Measurements from ENCODE around the gene PPP4R4. TPM values are rescaled to one million over a fixed set of nuclear protein-coding genes. Genes with fewer than 3 reads are reported as not detected.

Gene PPP4R4
- total RNA-seq, 1 experiment from 2014 or later, result 1.1 TPM

- Histone ChIP-seq H3K36me3 (ENCODE audit: control insufficient read depth, insufficient read depth, low read length) (no peaks in the 10 kb centered on the region), H3K4me1 (ENCODE audit: control insufficient read depth, insufficient read depth, low read length) (no peaks in the 10 kb centered on the region), H3K27me3 (ENCODE audit: control insufficient read depth, insufficient read depth, low read length) (no peaks in the 10 kb centered on the region), H3K27ac (ENCODE audit: low read length) (no peak overlapping the region), H3K9me3 (ENCODE audit: control insufficient read depth, insufficient read depth, low read depth, low read length) (no peaks in the 10 kb centered on the region), H3K4me3 (ENCODE audit: low read depth in 2 of 2, low read length in 2 of 2) (no peak overlapping the region)
- ChIA-PET POLR2A (no interaction called here), CTCF (no interaction called here)
- BruUV-seq (replicated peaks), result no TSS peak
- TF ChIP-seq POLR2AphosphoS5 (IDR thresholded peaks at IDR 0.05; ENCODE audit: low read depth, low read length) (no peak), REST (IDR thresholded peaks at IDR 0.05; ENCODE audit: insufficient read depth in 1 of 2, low read depth in 2 of 2, low read length in 1 of 2) (no peak)
- ATAC-seq (no peak), DNase-seq (ENCODE audit: low read depth, low spot score) (no peak)
- in situ Hi-C loops (cut with HindIII; ENCODE audit: low pct_unique_long_range_greater_than_20kb, low sequenced_read_pairs) (no loop called here), intact Hi-C loops (cut with micrococcal nuclease; ENCODE audit: unreplicated experiment) (no loop called here)
These were observed 21.9 kb downstream of the PPP4R4 start for GRCh38 chr14:94196057-94196456.

- in situ Hi-C loops (cut with HindIII; ENCODE audit: low pct_unique_long_range_greater_than_20kb, low sequenced_read_pairs), result no loop called here
These were observed 29.5 kb downstream of the PPP4R4 start for GRCh38 chr14:94203473-94204210.

GRCh38 chr14:94213021-94213420, 38.9 kb downstream of the PPP4R4 start:
- CTCF ChIA-PET, result no interaction called here
- no peaks in the 10 kb centered on the region for H3K4me1 ChIP-seq (ENCODE audit: control insufficient read depth, insufficient read depth, low read length)
- no peak for ATAC-seq
- POLR2A ChIA-PET, result no interaction called here
- no peak overlapping the region for H3K27ac ChIP-seq (ENCODE audit: low read length)
- H3K36me3 ChIP-seq (ENCODE audit: control insufficient read depth, insufficient read depth, low read length), result no peaks in the 10 kb centered on the region
- DNase-seq (ENCODE audit: low read depth, low spot score), result no peak
- in situ Hi-C loops (cut with HindIII; ENCODE audit: low pct_unique_long_range_greater_than_20kb, low sequenced_read_pairs), result no loop called here
- H3K9me3 ChIP-seq (ENCODE audit: control insufficient read depth, insufficient read depth, low read depth, low read length), result peaks cover 3% of the 10 kb centered on the region; the same call in 1 of the 2 replicates
- BruUV-seq (replicated peaks), result no TSS peak
- H3K4me3 ChIP-seq (ENCODE audit: low read depth in 2 of 2, low read length in 2 of 2), result no peak overlapping the region
- intact Hi-C loops (cut with micrococcal nuclease; ENCODE audit: unreplicated experiment), result no loop called here
- TF ChIP-seq POLR2AphosphoS5 (IDR thresholded peaks at IDR 0.05; ENCODE audit: low read depth, low read length) (no peak), TCF7L2 (IDR thresholded peaks at IDR 0.05; ENCODE audit: low read depth, low read length) (no peak), REST (IDR thresholded peaks at IDR 0.05; ENCODE audit: insufficient read depth in 1 of 2, low read depth in 2 of 2, low read length in 1 of 2) (no peak)
- no peaks in the 10 kb centered on the region for H3K27me3 ChIP-seq (ENCODE audit: control insufficient read depth, insufficient read depth, low read length)

More at GRCh38 chr14:94203473-94204210, 29.5 kb downstream of the PPP4R4 start:
- ChIA-PET POLR2A (no interaction called here), CTCF (no interaction called here)
- no peak for DNase-seq (ENCODE audit: low read depth, low spot score)
- no peak overlapping the region for H3K27ac ChIP-seq (ENCODE audit: low read length)
- no peaks in the 10 kb centered on the region for H3K4me1 ChIP-seq (ENCODE audit: control insufficient read depth, insufficient read depth, low read length)
- no peaks in the 10 kb centered on the region for H3K27me3 ChIP-seq (ENCODE audit: control insufficient read depth, insufficient read depth, low read length)
- ATAC-seq, result no peak
- H3K36me3 ChIP-seq (ENCODE audit: control insufficient read depth, insufficient read depth, low read length), result no peaks in the 10 kb centered on the region
- no peak overlapping the region for H3K4me3 ChIP-seq (ENCODE audit: low read depth in 2 of 2, low read length in 2 of 2)
- TF ChIP-seq TCF7L2 (IDR thresholded peaks at IDR 0.05; ENCODE audit: low read depth, low read length), result no peak
- no peak for TF ChIP-seq CTCF (IDR thresholded peaks at IDR 0.05)
- intact Hi-C loops (cut with micrococcal nuclease; ENCODE audit: unreplicated experiment), result no loop called here
- no TSS peak for BruUV-seq (replicated peaks)
- H3K9me3 ChIP-seq (ENCODE audit: control insufficient read depth, insufficient read depth, low read depth, low read length), result no peaks in the 10 kb centered on the region
